Dermis blood vessel endothelial cell (primary cell): ENCODE results near the gene HAUS1. TPM values are rescaled to one million over a fixed set of nuclear protein-coding genes. Genes with fewer than 3 reads are reported as not detected.
"Not testable (repeated sequence)": the region's sequence is repeated elsewhere in the genome, so short reads cannot be mapped to it uniquely, and the experiment has no call there.

ENCODE experiments used
- DNase-seq: peaks from one replicate; pipeline ENCODE4 v3.0.0; 2010
- total RNA-seq: library from RNA; depleted of rRNA; stranded (reverse); fragments of >200 nt; gene quantifications from 2 replicates; pipeline ENCODE4 v1.2.3, GENCODE V29; 2014

The HAUS1 gene
- total RNA-seq, 1 donor from 2014 or later, result 87.6 TPM

GRCh38 chr18:46158499-46158898 is 54.3 kb downstream of the HAUS1 start:
- no peak for DNase-seq

- DNase-seq, result no peak
Observed at GRCh38 chr18:46160050-46160798, 56.0 kb downstream of the HAUS1 start.

DNA sequence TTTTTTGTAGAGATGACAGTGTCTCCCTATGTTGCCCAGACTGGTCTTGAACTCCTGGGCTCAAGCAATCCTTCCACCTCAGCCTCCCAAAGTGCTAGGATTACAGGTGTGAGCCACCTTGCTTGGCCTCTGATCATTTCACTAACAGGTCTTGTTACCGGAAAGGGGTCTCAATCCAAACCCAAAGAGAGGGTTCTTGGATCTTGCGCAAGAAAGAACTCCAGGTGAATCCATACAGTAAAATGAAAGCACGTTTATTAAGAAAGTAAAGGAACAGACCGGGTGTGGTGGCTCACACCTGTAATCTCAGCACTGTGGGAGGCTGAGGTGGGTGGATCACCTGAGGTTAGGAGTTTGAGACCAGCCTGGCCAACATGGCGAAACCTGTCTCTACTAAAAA is 56.7 kb downstream of the HAUS1 start:
- DNase-seq, result not testable (repeated sequence)

- no peak for DNase-seq
Observed at GRCh38 chr18:46161703-46162396, 57.7 kb downstream of the HAUS1 start.

GRCh38 chr18:46163091-46163490 is 58.9 kb downstream of the HAUS1 start:
- DNase-seq, result no peak

GRCh38 chr18:46163941-46164499 is 59.8 kb downstream of the HAUS1 start:
- DNase-seq, result no peak

DNA sequence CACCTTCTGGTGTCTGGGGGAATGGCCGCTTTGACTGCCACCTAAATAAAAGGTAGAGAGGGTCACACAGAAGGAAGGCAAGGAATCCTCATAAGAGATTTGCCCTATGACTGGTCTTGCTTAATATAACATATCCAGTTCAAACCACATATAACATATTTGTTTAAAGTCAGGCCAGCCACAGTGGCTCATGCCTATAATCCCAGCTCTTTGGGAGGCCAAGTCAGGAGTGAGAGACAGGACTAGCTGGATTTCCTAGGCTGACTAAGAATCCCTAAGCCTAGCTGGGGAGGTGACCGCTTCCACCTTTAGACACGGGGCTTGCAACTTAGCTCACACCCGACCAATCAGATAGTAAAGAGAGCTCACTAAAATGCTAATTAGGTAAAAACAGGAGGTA is 60.3 kb downstream of the HAUS1 start:
- DNase-seq, result not testable (repeated sequence)

DNA sequence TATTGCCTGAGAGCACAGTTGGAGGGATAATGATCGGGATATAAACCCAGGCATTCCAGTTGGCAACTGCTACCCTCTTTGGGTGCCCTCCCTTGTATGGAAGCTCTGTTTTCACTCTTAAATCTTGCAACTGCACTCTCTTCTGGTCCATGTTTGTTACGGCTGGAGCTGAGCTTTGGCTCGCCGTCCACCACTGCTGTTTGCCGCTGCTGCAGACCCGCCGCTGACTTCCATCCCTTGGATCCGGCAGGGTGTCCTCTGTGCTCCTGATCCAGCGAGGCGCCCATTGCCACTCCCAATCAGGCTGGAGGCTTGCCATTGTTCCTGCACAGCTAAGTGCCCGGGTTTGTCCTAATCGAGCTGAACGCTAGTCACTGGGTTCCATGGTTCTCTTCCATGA is 60.7 kb downstream of the HAUS1 start:
- no peak for DNase-seq

- no peak for DNase-seq
Observed at GRCh38 chr18:46166261-46166970, 62.2 kb downstream of the HAUS1 start.

- DNase-seq, result no peak
Observed at GRCh38 chr18:46167971-46168370, 63.8 kb downstream of the HAUS1 start.

DNA sequence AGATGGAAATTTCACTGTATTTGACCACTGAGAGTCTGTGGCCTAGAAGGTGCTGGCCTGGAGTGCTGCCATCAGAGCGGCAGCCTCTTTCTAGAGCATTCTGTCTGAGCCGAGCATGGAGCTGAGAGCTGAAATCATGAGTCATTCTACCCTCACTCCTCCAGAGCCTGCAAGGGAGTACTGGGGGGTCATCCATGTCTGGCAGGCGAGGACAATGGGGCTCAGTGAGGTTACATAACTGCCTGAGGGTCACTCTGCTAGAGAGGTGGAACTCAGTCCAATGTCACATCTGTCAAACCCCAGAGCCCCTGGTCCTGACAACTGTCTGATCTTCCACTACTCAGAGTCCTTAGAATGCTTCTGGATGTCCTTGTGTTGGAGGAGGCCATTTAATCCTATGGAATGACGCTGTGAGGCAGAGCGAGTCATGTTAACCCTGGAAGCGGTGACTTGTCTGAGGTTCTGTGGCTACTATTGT is 65.3 kb downstream of the HAUS1 start:
- peak; percentile 5 for DNase-seq

GRCh38 chr18:46171331-46171730 is 67.1 kb downstream of the HAUS1 start:
- no peak for DNase-seq

DNA sequence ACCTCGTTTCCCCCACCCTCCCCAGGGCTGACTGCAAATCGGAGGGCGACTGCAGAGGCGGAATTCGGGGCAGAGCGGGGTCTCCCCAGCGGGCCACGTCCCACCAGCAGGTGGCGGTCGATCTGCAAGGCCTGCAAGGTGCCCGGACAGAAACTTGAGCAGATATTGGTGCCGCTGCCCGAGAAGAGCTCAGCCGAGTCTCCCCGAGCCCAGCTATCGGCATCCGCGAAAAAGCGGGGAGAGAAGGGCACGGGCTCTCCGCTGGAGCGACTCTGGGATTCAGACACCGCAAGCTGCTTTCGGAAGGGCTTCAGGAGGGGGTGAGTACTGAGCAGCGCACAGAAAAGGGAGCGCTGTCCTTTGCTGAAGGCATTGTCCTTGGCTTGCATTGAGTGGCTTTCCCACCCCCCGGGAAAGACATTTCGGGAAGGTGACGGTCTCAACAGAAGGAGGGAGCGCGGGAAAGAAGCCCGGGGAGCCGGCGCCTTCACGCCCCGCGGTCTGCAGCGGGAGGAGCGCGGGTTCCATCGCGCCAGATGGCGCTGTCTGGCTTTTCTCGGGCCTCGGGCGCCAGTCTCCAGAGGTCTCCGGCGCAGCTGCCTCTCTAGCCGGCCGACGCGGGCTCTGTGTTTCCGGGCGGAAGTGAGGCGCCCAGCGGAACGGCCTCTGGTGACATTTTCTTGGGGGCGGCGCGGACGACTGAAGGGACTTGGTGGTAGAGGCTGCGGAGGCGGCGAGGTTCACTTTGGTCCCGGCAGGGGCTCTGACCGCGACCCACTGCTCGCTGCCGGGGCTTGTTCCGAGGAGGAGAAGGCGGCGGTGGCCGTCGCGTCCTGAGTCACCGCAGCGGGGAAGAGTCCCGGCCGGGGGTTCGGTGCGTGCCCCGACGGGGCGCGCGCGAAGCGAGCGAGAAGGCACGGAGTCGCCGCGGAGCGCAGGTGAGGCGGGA is 69.5 kb downstream of the HAUS1 start:
- peak; percentile 94 for DNase-seq

GRCh38 chr18:46174342-46175041 is 70.3 kb downstream of the HAUS1 start:
- DNase-seq, result peak; percentile 59

- no peak for DNase-seq
Observed at GRCh38 chr18:46176001-46176400, 71.8 kb downstream of the HAUS1 start.

Other genes with a start within 250 kb of the HAUS1 start
- 19.2 and 23.3 TPM in 2 replicates for gene EPG5, start 137.1 kb upstream of the HAUS1 start, total RNA-seq
- 0.56 and 0.68 TPM in 2 replicates for gene PSTPIP2, start 32.1 kb upstream of the HAUS1 start, total RNA-seq
- gene ATP5F1A, start 6.1 kb upstream of the HAUS1 start, total RNA-seq, result 911 and 931 TPM in 2 replicates